ENCODE data around the gene ZFHX3.

The ZFHX3 gene

DNA sequence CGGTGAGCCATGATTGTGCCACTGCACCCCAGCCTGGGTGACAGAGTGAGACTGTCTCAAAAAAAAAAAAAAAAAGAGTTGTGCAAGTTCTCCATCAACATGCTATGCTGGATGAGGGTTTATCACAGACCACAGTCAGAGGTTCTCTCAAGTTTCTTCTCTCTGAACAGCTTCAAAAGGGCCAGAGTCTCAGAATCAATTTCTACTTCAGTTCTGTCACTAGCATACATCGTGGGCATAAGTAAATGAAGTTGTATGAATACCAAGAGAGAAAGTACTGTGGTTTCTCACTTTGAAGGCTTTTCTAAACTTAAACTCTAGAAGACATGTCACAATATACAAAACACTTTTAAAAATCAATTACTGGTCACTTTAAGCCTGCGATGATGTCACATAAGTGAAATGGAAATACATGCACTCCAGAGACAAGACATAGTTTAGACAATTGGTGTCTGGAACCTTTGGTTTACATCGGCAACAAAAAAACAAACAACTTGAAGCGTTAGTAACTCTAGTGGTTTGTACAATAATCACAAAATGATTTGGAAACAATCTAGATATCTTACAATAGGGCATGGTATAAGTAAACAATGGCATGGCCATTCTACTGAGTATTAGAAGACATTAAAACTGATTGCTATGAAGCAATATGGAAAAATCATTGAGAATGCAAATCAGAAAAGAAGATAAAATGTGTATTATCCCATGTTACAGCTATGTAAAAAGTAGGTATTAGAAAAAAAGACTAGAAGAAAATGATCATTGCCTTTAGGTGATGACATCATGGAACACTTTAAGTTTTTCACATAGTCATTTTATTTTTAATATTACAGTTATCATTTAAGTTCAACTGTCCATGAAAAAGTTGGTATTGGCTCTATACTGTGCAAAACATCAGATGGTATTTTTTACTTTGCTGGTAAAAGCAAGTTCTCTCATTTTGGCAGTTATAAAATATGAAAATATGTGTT lies 232.3 kb downstream of the ZFHX3 start:
- POLR2A ChIA-PET: no interaction called here
- CTCF ChIA-PET: interaction anchor here (0.6 kb wide), 1 partner anchor 38 kb away, joined by 6 read pairs; no protein-coding TSS in a partner anchor
- no peak for TF ChIP-seq NFRKB (IDR thresholded peaks at IDR 0.05)
- no peak for TF ChIP-seq ZNF384 (IDR thresholded peaks at IDR 0.05)
- TF ChIP-seq HDGF (IDR thresholded peaks at IDR 0.05; ENCODE audit: borderline replicate concordance): no peak
- TF ChIP-seq ELF4 (IDR thresholded peaks at IDR 0.05): no peak
- TF ChIP-seq, protein P1, sequence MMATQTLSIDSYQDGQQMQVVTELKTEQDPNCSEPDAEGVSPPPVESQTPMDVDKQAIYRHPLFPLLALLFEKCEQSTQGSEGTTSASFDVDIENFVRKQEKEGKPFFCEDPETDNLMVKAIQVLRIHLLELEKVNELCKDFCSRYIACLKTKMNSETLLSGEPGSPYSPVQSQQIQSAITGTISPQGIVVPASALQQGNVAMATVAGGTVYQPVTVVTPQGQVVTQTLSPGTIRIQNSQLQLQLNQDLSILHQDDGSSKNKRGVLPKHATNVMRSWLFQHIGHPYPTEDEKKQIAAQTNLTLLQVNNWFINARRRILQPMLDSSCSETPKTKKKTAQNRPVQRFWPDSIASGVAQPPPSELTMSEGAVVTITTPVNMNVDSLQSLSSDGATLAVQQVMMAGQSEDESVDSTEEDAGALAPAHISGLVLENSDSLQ (IDR thresholded peaks at IDR 0.05): no peak
- no peak for TF ChIP-seq FOXM1 (IDR thresholded peaks at IDR 0.05; ENCODE audit: borderline replicate concordance)
- no peak for TF ChIP-seq BHLHE40 (IDR thresholded peaks at IDR 0.05; ENCODE audit: borderline replicate concordance)
- no peak for TF ChIP-seq ARNT (IDR thresholded peaks at IDR 0.05)
- no peak for TF ChIP-seq FOXA1 (IDR thresholded peaks at IDR 0.05)
- no peak for TF ChIP-seq LEF1 (IDR thresholded peaks at IDR 0.05; ENCODE audit: borderline replicate concordance)
- no peak for TF ChIP-seq CTBP1 (IDR thresholded peaks at IDR 0.05; ENCODE audit: borderline replicate concordance)
- no peak for DNase-seq (ENCODE audit: extremely low spot score)

DNA sequence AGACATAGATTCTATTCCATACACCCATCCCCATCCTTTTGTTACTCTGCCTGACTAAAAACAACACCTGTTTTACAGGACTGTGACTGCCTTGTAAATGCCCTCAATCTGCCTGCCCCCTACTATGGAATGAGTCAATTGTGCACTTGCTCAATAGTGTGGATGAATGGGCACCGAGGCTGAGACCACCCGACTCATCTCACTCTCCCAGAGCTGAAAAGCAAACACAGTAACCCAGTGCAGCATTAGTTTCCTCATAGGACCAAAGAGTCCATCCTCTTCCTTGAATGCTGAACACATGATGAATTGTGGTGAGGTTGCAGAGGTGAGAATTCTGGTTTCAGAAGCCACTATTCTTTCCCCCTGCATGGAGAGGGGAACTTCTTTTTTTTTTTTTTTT lies 233.7 kb downstream of the ZFHX3 start:
- POLR2A ChIA-PET: no interaction called here
- DNase-seq (ENCODE audit: extremely low spot score): no peak
- TF ChIP-seq TARDBP (IDR thresholded peaks at IDR 0.05): no peak
- TF ChIP-seq LEF1 (IDR thresholded peaks at IDR 0.05; ENCODE audit: borderline replicate concordance): no peak
- TF ChIP-seq SP1 (IDR thresholded peaks at IDR 0.05): no peak
- TF ChIP-seq FOXM1 (IDR thresholded peaks at IDR 0.05; ENCODE audit: borderline replicate concordance): no peak
- no peak for TF ChIP-seq ELF4 (IDR thresholded peaks at IDR 0.05)
- no peak for TF ChIP-seq ARNT (IDR thresholded peaks at IDR 0.05)
- no peak for TF ChIP-seq SUZ12 (IDR thresholded peaks at IDR 0.05)
- no peak for TF ChIP-seq L3MBTL2 (conservative IDR thresholded peaks at IDR 0.05)
- no peak for TF ChIP-seq HDGF (IDR thresholded peaks at IDR 0.05; ENCODE audit: borderline replicate concordance)
- TF ChIP-seq BHLHE40 (IDR thresholded peaks at IDR 0.05; ENCODE audit: borderline replicate concordance): no peak
- TF ChIP-seq ZNF384 (IDR thresholded peaks at IDR 0.05): no peak
- no peak for TF ChIP-seq FOXA1 (IDR thresholded peaks at IDR 0.05)
- no peak for TF ChIP-seq FOXK2 (IDR thresholded peaks at IDR 0.05)
- TF ChIP-seq NFRKB (IDR thresholded peaks at IDR 0.05): no peak
- TF ChIP-seq, protein P1 (IDR thresholded peaks at IDR 0.05): no peak
- no peak for TF ChIP-seq CTBP1 (IDR thresholded peaks at IDR 0.05; ENCODE audit: borderline replicate concordance)
- CTCF ChIA-PET: no interaction called here

DNA sequence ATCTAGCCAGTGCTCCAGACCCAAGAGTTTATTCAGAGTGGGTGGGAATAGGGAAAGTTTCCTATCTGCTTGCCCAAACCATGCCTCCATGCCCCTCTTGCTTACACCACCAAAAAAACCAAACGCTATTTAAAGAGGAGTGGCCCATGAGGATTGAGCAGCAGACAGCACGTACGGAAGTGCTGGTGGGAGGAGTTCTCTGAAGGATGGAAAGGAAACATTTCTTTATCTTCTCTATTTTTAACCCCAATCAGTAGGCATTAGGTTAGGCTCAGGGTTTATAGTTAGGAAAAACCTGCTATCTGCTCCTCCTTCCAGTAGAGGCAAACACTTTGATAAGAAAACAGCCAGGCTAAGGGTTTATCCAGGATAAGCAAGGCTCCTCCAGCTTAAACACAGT lies 235.3 kb downstream of the ZFHX3 start:
- ChIA-PET CTCF (no interaction called here), POLR2A (no interaction called here)
- TF ChIP-seq FOXA1 (IDR thresholded peaks at IDR 0.05): no peak
- TF ChIP-seq TARDBP (IDR thresholded peaks at IDR 0.05): no peak
- TF ChIP-seq L3MBTL2 (conservative IDR thresholded peaks at IDR 0.05): no peak
- no peak for TF ChIP-seq SUZ12 (IDR thresholded peaks at IDR 0.05)
- TF ChIP-seq, protein P1 (IDR thresholded peaks at IDR 0.05): no peak
- no peak for TF ChIP-seq FOXM1 (IDR thresholded peaks at IDR 0.05; ENCODE audit: borderline replicate concordance)
- TF ChIP-seq NFRKB (IDR thresholded peaks at IDR 0.05): no peak
- no peak for TF ChIP-seq FOXK2 (IDR thresholded peaks at IDR 0.05)
- no peak for DNase-seq (ENCODE audit: extremely low spot score)

DNA sequence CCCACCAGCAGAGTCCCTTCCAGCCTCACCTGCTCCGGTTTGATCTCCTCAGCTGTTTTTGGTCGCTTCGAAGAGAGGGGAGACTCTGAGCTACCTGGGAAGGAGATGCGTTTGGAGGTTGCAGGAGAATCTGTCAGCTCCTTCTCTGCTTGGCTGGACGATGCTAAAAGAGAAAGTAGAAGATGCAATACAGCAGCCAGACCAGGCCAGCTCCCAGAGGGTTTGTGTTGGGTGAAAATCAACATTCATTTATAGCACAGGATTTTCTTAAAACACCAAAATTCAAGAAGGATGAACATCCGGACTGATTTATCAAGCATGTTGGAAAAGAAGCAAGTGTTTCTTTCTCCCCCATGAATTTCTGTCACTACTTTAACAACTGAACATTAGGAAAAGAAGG lies 236.1 kb downstream of the ZFHX3 start:
- POLR2A ChIA-PET: no interaction called here
- DNase-seq (ENCODE audit: extremely low spot score): no peak
- CTCF ChIA-PET: no interaction called here
- TF ChIP-seq BHLHE40 (IDR thresholded peaks at IDR 0.05; ENCODE audit: borderline replicate concordance): no peak
- TF ChIP-seq TARDBP (IDR thresholded peaks at IDR 0.05): no peak
- no peak for TF ChIP-seq FOXM1 (IDR thresholded peaks at IDR 0.05; ENCODE audit: borderline replicate concordance)
- TF ChIP-seq L3MBTL2 (conservative IDR thresholded peaks at IDR 0.05): no peak

DNA sequence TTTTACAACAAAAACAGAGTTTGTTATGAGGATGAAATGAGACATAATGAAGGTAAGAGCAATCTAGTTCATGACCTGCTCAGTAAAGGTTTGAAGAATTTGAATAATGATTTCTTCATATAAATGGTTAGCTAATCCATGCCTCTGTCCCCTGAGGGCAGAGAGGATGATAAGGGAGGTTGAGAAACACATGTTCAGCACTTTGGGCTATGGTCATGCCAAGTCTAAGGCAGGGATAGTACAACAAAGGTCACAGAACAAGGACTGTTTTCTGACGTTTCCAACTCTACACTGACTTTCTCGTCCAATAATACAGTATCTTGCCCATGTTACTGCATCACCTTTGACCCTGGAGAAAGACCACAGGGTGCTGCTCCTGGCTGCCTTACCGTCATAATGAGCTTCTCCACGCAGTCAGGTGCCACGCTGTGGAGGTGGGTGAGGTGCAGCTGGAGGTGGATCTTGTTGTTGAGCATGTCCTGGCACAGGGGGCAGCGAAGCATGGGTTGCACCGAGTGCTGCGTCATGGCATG lies 236.7 kb downstream of the ZFHX3 start:
- CTCF ChIA-PET: no interaction called here
- TF ChIP-seq BHLHE40 (IDR thresholded peaks at IDR 0.05; ENCODE audit: borderline replicate concordance) (no peak), FOXA1 (IDR thresholded peaks at IDR 0.05) (no peak), L3MBTL2 (conservative IDR thresholded peaks at IDR 0.05) (no peak), SUZ12 (IDR thresholded peaks at IDR 0.05) (no peak), LEF1 (IDR thresholded peaks at IDR 0.05; ENCODE audit: borderline replicate concordance) (no peak), TARDBP (IDR thresholded peaks at IDR 0.05) (no peak), CTBP1 (IDR thresholded peaks at IDR 0.05; ENCODE audit: borderline replicate concordance) (no peak), ARNT (IDR thresholded peaks at IDR 0.05) (no peak), HDGF (IDR thresholded peaks at IDR 0.05; ENCODE audit: borderline replicate concordance) (no peak), FOXK2 (IDR thresholded peaks at IDR 0.05) (no peak), FOXM1 (IDR thresholded peaks at IDR 0.05; ENCODE audit: borderline replicate concordance) (no peak), NFRKB (IDR thresholded peaks at IDR 0.05) (no peak), SP1 (IDR thresholded peaks at IDR 0.05) (no peak), ELF4 (IDR thresholded peaks at IDR 0.05) (no peak), ZNF384 (IDR thresholded peaks at IDR 0.05) (no peak)
- TF ChIP-seq, protein P1 (IDR thresholded peaks at IDR 0.05): no peak
- POLR2A ChIA-PET: no interaction called here
- DNase-seq (ENCODE audit: extremely low spot score): no peak
